ENCODE results near the gene LTC4S. TPM values are rescaled to one million over a fixed set of nuclear protein-coding genes. Genes with fewer than 3 reads are reported as not detected.

The LTC4S gene
- polyA plus RNA-seq, 1 experiment = 0.40 TPM

- peaks cover 6% of the 10 kb centered on the region for H3K9me3 ChIP-seq (ENCODE audit: control insufficient read depth, insufficient read depth, low read length)
- no peak for DNase-seq (ENCODE audit: low read depth, low spot score)
- H3K4me3 ChIP-seq (ENCODE audit: low read depth, low read length) = no peak overlapping the region
- CTCF ChIA-PET = no interaction called here
- H3K27ac ChIP-seq (ENCODE audit: low read depth, low read length) = peak overlapping the region; percentile 21
- POLR2A ChIA-PET = interaction anchor here (0.6 to 0.7 kb wide), 2 partner anchors 13 to 83 kb away, joined by 5 read pairs; no protein-coding TSS in a partner anchor
- TF ChIP-seq, protein P1, sequence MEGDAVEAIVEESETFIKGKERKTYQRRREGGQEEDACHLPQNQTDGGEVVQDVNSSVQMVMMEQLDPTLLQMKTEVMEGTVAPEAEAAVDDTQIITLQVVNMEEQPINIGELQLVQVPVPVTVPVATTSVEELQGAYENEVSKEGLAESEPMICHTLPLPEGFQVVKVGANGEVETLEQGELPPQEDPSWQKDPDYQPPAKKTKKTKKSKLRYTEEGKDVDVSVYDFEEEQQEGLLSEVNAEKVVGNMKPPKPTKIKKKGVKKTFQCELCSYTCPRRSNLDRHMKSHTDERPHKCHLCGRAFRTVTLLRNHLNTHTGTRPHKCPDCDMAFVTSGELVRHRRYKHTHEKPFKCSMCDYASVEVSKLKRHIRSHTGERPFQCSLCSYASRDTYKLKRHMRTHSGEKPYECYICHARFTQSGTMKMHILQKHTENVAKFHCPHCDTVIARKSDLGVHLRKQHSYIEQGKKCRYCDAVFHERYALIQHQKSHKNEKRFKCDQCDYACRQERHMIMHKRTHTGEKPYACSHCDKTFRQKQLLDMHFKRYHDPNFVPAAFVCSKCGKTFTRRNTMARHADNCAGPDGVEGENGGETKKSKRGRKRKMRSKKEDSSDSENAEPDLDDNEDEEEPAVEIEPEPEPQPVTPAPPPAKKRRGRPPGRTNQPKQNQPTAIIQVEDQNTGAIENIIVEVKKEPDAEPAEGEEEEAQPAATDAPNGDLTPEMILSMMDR (IDR thresholded peaks at IDR 0.05; ENCODE audit: low read depth, low read length) = no peak
- no peaks in the 10 kb centered on the region for H3K27me3 ChIP-seq (ENCODE audit: control insufficient read depth, insufficient read depth, low read length)
Observed at GRCh38 chr5:179839328-179840256, 45.8 kb downstream of the LTC4S start.

- ChIA-PET POLR2A (interaction anchor here (0.5 kb wide), 1 partner anchor 139 kb away, joined by 3 read pairs; no protein-coding TSS in a partner anchor), CTCF (no interaction called here)
- Histone ChIP-seq H3K4me3 (ENCODE audit: low read depth, low read length) (no peak overlapping the region), H3K27me3 (ENCODE audit: control insufficient read depth, insufficient read depth, low read length) (no peaks in the 10 kb centered on the region), H3K9me3 (ENCODE audit: control insufficient read depth, insufficient read depth, low read length) (peaks cover 10% of the 10 kb centered on the region), H3K27ac (ENCODE audit: low read depth, low read length) (peak overlapping the region; percentile 21)
- TF ChIP-seq, protein P1 (IDR thresholded peaks at IDR 0.05; ENCODE audit: low read depth, low read length) = no peak
- DNase-seq (ENCODE audit: low read depth, low spot score) = no peak
Observed at GRCh38 chr5:179840321-179840720, 46.5 kb downstream of the LTC4S start.

- TF ChIP-seq, protein P1 (IDR thresholded peaks at IDR 0.05; ENCODE audit: low read depth, low read length) = no peak
- no peak for DNase-seq (ENCODE audit: low read depth, low spot score)
- Histone ChIP-seq H3K9me3 (ENCODE audit: control insufficient read depth, insufficient read depth, low read length) (peaks cover 14% of the 10 kb centered on the region), H3K27ac (ENCODE audit: low read depth, low read length) (no peak overlapping the region), H3K27me3 (ENCODE audit: control insufficient read depth, insufficient read depth, low read length) (no peaks in the 10 kb centered on the region), H3K4me3 (ENCODE audit: low read depth, low read length) (no peak overlapping the region)
- ChIA-PET POLR2A (interaction anchor here (0.5 kb wide), 3 partner anchors 13 to 260 kb away, joined by 3 to 4 read pairs (median 3); no protein-coding TSS in a partner anchor), CTCF (no interaction called here)
Observed at GRCh38 chr5:179840766-179841165, 47.0 kb downstream of the LTC4S start.

GRCh38 chr5:179841621-179842020 lies 47.8 kb downstream of the LTC4S start:
- Histone ChIP-seq H3K9me3 (ENCODE audit: control insufficient read depth, insufficient read depth, low read length) (peaks cover 20% of the 10 kb centered on the region), H3K27ac (ENCODE audit: low read depth, low read length) (no peak overlapping the region), H3K4me3 (ENCODE audit: low read depth, low read length) (no peak overlapping the region), H3K27me3 (ENCODE audit: control insufficient read depth, insufficient read depth, low read length) (no peaks in the 10 kb centered on the region)
- TF ChIP-seq, protein P1 (IDR thresholded peaks at IDR 0.05; ENCODE audit: low read depth, low read length) = no peak
- ChIA-PET POLR2A (interaction anchor here (0.5 to 0.6 kb wide), 3 partner anchors 12 to 261 kb away, joined by 3 to 4 read pairs (median 3); no protein-coding TSS in a partner anchor), CTCF (no interaction called here)
- DNase-seq (ENCODE audit: low read depth, low spot score) = no peak

Small RNAs within 50 kb of the gene (small RNA-seq; reads per million reads assigned to genes)
- not detected for gene MIR1229 (ENCODE audit: insufficient read length, low read depth)

Other genes with a start within 250 kb of the LTC4S start
- 24.1 and 31.1 TPM in 2 replicates for gene RUFY1, start 243.4 kb upstream of the LTC4S start, polyA plus RNA-seq (2011; rRNA removed)
- gene HNRNPH1, start 170.3 kb upstream of the LTC4S start, polyA plus RNA-seq (2011; rRNA removed) = 341 and 383 TPM in 2 replicates
- gene CBY3, start 113.0 kb upstream of the LTC4S start, polyA plus RNA-seq (2011; rRNA removed) = not detected in 2 replicates
- 817 and 925 TPM in 2 replicates for gene CANX, start 95.0 kb upstream of the LTC4S start, polyA plus RNA-seq (2011; rRNA removed)
- 4.9 and 8.8 TPM in 2 replicates for gene MAML1, start 61.2 kb upstream of the LTC4S start, polyA plus RNA-seq (2011; rRNA removed)
- gene MGAT4B, start 12.9 kb downstream of the LTC4S start, polyA plus RNA-seq (2011; rRNA removed) = 102 and 149 TPM in 2 replicates
- 366 and 589 TPM in 2 replicates for gene SQSTM1, start 26.9 kb downstream of the LTC4S start, polyA plus RNA-seq (2011; rRNA removed)
- 14.0 and 16.0 TPM in 2 replicates for gene MRNIP, start 64.8 kb downstream of the LTC4S start, polyA plus RNA-seq (2011; rRNA removed)
- gene TBC1D9B, start 113.9 kb downstream of the LTC4S start, polyA plus RNA-seq (2011; rRNA removed) = 41.1 and 47.9 TPM in 2 replicates

Measured in AG04450 (cell line).